Right renal pelvis (tissue), 4 donors: ENCODE data around the gene CCDC167. TPM values are rescaled to one million over a fixed set of nuclear protein-coding genes. Genes with fewer than 3 reads are reported as not detected.

ENCODE experiments used
- DNase-seq, 4 donors: peaks; one replicate each; pipeline ENCODE4 v3.0.0-alpha.2; 2013; ENCODE audit warnings: low read depth in 4 of 4, low spot score in 3 of 4, missing footprints in 1 of 4
- polyA plus RNA-seq, 4 donors: library from polyadenylated mRNA; unstranded; fragments of 120-200 nt; gene quantifications; one replicate each; pipeline ENCODE4 v1.2.1, GENCODE V29; 2013; ENCODE audit not compliant: insufficient read length in 4 of 4

Gene CCDC167
- polyA plus RNA-seq, 4 donors = 23.5 to 31.6 (median 26.0) TPM

DNA sequence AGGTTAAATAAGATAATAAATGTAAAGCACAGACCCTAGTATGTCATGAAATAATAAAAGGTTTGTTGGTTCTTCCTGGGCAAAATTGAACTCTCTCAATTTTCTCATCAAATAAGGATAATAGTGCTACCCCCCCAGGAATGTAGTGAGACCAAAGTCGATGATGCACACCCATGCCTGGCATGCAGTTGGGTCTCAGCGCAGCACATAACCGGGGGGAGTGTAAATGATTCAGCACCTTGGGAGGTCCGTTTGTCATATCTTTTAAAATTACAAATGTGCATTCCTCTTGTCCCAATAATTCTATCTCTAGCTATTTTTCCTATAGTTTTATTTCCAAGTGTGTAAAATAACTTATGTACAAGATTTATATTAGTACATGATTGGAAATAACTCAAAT is 31.3 kb upstream of the CCDC167 start:
- no peak for DNase-seq

DNA sequence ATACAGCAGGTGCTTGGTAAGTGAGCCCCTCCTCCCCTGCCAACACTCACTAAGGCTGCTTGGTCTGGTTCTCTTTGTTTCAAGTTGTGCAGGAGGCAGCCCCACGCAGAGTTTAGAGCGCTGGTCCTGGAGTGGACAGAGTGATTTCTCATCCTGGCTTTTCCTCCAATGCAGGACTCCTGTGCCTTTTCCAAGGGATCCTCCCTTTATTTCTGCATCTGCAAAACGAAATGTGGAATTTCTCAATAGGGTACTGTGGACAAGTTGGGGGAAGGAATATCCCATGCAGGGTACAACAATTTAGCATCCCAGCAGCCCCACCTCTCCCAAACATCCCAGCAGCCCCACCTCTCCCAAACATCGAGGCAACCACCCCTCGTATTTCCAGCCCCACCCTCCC is 30.6 kb upstream of the CCDC167 start:
- no peak for DNase-seq

DNA sequence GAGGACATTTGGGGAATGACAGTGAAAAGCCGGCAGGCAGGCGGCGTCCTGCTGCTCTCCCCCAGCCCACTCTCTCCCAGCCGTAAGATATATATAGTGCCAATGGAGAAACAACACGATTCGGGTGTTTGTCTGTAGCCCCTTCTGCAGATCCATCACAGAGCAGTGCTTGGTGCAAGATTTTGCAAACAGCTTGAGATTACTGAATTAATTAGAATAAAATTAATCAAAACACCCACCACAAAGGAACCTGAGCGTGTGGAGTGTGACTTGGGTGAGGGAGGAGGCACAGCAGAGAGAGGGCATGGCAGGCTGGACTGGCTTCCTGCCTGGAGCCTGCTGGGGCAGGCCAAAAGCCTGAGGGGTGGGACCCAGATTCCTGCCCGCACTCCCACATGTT is 28.8 kb upstream of the CCDC167 start:
- DNase-seq = no peak

DNA sequence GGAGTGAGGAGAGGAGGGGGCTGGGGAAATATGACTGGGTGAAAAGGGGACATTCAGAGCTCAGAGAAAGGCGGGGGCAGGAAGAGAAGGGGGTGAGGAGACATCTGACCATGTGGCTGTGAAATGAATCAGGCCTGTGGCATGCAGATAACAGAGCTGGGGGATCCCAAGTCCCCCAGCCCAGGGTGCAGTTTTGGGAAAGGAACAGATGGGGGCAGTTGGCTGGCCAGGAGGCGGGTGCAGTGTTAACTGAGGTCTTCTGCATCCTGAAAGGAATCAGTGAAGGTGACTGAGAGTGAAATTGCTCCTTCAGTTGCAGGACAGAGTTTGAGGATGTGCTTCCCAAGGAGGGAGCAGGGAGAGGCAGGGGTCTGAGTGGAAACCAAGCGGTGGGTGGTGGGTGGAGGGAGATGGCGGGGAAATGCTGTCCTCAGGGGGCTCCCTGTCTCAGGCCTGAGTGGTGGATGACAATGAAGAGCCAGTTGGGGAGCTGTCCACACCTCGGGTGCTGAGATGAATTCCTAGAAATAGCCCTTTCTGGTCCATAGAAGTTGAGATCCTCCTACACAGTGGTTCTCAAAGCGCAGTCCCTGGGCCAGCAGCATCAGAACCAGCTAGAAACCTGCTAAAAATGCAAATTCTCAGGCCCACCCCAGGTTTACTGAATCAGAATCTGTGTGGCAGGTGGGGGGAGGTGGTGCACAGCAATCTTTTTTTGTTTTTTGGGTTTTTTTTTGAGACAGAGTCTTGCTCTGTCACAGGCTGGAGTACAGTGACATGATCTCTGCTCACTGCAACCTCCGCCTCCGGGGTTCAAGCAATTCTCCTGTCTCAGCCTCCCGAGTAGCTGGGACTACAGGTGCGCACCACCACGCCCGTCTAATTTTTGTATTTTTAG is 26.0 kb upstream of the CCDC167 start:
- DNase-seq = no peak

DNA sequence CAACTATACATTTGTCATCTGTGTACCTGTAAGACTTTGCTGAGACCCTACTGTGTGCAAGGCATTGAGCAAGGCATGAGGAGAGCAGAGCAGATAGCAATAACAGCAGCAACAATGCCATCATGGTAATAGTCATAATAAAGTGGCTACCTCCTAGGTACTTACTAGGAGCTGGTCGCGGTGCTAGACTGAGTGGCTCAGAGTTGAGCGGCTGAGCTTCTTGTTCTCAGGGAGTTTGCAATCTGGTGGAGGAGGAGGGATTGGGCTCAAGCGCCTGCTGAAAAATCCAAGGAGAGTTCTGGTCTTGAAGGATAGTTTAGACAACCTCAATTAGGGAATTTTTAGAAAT is 25.3 kb upstream of the CCDC167 start:
- no peak for DNase-seq

DNA sequence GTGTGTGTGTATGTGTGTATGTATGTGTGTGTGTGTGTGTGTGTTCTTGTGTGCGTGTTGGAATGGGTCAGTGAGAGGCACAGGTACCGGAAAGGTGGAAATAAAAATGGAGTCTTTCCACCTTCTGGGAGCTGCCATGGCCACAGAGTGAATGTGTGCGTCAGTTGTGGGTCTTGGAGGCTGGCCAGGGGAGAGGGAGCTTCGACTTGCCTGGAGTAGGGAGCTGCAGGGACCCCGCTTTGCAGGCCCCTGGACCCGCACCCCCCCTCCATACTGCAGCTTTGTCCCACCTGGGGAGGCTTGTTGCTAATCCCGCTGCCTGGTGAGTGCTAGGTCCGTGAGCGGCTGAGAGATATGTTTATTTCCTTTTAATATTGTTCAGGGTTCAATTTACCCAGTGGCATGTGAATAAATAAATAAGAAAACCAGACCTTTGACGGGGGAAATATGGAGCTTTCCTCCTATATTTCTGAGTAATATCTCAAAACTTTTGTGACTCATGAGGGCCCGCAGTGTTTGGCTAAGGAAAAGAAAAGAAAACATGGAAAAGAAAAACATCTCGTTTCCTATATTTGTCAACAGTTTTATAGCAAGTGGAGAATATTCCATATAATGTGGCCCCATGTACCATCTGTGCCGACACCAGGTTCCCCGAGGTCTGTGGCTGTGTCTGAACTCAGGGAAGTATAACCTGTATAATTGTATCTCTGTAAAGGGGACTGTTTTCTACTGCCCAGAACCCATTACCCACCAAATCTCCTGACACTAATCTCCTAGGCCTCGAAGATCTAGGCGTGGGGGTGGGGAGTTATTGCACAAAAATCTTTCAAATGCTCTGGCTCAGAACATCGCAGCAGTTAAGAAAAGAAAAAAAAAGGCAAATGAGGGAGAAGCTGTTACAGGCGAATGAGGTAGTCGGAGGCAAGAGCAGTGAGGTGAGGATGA is 24.6 kb upstream of the CCDC167 start:
- DNase-seq = no peak

DNA sequence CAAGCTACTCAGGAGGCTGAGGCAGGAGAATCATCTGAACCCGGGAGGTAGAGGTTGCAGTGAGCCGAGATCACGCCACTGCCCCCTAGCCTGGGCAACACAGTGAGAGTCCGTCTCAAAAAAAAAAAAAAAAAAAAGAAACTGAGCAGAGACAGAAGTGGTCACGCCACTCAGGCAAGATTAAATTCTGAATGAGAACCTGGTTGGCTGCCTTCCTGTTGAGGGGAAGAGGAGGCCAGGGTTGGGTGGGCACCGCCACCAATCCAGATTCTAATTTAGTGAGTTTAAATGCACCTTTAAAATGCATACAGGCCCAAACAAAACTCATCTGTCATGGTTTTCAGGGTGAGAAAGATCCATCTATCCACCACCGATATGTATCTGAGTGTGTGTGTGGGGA is 23.7 kb upstream of the CCDC167 start:
- DNase-seq = no peak

DNA sequence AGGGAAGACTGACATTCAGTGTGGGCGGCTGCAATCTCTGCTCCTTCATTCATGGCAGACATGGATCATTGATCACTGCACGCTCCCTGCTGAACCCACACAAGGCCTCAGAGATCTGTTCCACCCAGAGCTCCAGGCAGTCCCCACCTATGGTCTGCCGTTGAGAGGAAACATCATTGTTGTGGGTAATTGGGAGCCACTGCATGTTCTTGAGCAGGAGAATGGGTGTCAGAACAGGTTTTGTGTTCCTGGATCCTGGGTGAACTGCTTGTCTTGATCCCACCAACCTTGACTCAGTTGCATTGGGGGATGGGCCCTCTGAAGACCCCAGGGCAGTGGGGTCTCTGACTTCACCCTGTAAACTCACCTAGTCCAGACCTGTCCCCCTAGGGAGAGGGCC is 23.1 kb upstream of the CCDC167 start:
- DNase-seq = no peak

DNA sequence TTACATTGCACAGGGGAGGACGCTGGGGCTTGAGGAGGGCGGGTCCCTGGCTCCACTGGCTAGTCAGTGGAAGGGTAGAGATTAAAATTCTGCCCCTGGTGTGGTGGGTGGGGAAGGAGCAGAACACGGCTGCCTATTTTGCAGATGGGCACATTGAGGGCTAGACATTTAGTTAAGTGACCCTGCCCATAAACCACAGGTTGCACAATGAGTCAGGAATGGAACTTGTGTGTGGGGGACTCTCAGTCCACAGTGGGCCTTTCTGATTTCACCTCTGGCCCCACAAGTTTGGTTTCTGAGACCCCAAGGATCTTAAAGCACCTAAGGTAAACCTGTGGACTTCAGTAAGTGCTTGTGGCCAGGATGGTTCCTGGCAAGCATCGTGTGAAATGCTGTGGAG is 22.0 kb upstream of the CCDC167 start:
- no peak for DNase-seq

DNA sequence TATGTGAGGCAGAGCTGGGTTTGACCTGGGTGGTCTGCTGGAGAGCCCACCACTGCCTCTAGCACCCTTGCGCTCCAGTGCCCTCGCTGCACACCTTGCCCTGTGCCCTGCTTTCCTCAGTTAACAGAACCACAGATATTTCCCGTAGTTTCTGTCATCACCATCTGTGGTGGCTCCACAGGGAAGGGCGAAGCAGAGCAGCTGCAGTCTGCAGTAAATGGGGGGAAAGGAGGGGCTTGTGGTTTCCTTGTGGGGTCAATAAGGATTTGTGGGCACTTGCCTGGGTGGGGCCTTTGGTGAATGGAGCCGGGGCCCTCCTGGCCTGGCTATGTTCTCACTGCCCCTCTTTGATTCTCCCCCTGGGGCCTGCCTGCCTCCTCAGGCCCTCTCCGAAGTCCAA is 21.2 kb upstream of the CCDC167 start:
- no peak for DNase-seq

DNA sequence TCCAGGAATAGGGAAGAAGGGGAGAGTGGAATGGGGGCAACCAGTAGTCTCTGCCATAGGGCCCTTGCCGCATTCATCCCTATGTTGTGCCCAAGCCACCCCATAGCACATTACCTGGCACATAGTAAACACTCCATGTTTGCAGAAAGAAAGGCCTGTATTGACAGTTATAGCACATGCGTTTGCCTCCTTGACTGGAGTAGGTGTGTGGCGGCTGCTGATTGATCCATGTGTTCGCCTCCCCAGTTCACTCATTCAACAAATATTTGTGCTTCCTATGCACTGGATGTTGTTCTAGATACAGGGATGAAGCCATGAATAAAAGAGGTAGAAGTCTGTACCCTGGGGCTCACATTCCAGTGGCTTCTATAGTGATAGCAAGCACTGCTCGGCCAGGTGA is 19.8 kb upstream of the CCDC167 start:
- no peak for DNase-seq

DNA sequence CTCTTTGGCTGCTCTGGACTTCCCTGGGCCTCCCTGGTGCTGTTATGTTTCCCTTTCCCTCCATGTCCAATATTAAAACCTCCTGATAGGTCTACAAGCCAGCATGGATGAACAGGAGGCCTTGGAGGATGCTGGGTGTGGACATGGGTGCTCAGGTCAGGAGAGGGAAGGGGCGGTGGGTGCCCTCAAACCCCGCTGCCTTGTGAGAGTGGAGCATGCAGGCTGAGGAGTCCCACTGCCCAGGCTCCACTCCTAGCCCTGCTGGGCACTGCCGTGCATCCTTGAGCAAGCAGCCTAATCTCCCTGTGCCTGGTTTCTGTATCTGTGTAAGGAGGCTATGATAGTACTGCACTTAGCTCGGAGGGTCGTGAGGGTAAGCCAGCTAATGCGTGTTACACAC is 18.4 kb upstream of the CCDC167 start:
- DNase-seq = no peak

DNA sequence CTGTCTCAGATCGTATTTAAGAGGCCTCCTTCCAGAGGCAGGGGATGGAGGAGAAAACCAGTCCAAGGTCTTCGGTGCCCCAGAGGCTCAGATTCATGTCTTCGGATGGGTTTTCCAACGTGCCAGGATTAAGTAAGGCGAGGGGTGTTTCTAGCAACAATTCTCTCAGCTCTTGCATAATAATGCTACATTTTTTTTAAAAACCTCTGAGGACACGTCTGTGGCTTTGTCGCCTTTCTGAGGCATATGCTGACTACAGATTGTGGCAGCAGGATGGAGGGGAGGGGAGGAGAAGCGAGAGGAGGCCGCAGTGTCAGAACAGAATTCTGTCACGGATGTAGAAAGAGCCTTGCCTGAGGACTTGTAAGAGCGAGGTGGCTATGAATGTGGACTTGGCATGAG is 17.7 kb upstream of the CCDC167 start:
- DNase-seq = no peak

DNA sequence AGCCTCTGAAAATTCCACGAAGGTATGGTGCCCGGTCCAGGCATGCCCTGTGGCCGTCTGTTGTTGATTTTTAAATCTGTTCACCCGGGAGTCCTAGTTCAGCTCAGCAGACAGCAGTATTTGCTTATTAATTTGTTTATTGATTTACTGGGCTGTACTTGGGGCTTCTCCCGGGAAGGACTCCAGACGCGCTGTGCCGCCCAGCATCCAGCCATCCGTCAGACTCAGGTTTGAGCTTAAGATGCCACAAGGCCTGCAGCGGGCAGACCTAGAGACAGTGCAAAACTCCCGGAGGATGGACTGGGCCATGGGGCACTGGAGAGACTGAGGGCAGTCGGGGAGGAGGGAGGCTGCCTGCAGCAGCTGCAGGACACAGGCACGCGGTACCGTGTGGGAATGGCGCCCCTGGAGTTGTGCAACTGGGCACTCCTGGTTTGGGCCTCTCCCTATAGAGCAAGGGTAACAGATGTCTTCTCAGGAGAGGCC is 17.3 kb upstream of the CCDC167 start:
- no peak for DNase-seq

DNA sequence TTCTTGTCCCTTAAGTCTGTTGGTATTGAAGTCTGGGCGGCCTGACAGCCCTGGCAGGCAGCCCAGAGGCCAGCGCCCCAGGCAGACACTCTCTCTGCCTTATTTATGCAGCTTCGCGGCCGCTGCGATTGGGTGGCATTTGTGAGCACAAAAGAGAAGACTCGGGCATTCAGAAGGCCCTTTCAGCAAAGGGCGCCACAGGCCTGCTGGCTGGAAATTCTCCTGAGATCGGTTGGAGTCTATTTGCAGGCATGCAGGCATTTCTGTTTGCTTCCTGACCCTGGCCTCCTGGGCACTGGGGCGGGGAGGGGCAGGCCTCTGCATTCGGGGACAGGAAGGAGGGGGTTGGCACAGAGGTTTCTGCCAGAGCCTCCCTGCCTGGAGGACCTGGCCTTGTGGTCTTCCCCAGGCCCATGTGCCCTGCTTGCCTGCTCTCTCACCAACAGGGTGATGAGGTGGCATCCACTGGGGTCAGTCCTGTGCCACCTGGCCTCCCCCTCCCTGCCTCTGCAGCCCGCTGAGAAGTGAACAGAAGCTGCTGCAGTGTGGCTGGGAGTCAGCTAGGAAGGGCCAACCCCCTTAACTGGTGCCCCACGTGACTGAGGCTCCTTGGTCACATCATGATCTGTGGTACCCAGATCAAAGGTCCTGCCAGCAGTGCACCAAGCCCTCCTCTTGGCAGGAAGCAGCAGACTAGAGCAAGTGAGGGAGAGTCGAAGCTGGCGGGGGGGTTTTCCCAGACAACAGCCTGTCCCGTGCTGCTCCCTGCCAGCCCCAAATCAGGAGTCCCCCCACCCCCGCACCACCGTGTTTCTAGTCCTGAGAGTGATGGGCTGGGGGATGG is 16.6 kb upstream of the CCDC167 start:
- no peak for DNase-seq

DNA sequence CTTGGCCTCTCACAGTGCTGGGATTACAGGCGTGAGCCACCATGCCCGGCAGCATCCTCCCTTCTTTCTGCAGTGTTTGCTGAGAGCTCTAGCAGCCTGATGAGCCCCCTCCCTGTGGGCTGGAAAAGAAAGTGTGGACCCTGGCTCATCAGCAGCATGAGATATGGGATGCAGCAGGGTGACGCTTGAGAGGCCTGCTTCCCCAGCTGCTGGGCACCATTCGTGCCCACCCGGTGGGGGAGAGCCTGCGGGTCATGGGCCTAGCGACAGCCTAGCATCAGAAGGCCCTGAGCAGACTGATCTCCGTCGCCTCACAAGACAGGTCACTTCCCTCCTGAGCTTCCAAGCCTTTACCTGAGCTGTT is 16.0 kb upstream of the CCDC167 start:
- DNase-seq = no peak

DNA sequence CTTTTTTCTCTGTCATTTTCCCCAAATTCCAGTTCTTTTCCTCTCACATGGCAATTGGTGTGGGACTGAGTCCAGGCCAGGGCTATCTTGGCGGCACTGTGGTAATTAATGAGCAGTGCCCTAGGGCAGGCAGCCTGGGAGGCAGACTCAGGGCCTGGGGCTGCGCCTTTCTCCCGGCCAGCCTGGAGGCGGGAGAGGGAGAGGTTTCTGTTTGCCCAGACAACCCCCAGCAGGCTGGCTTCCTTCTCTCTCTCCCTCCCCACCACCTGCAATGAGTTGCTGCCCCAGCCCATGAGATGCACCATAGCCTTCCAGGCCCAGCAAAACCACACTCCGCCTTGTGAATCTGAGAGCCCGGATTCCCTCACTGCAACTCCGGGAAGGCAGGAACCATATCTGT is 15.1 kb upstream of the CCDC167 start:
- DNase-seq = no peak

DNA sequence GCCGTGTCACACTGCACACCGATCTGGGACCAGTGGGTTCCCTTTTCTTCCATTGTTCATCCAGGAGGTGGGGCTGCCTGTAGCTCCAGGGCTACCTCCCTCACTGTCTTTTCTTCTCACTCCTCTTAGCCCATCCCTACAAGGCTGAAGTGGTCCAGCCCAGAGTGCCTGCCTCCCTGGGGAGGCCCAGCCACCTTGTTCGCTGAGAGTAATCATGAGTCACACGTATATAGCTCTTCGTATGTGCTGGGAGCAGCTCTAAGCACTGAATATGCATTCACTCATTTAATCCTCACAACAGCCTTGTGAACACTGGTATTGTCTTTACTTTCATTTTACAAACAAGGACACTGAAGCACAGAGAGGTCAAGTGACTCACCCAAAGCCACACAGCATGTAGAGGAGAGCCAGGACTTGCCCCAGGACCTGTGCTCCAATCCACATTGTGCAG is 14.7 kb upstream of the CCDC167 start:
- no peak for DNase-seq

DNA sequence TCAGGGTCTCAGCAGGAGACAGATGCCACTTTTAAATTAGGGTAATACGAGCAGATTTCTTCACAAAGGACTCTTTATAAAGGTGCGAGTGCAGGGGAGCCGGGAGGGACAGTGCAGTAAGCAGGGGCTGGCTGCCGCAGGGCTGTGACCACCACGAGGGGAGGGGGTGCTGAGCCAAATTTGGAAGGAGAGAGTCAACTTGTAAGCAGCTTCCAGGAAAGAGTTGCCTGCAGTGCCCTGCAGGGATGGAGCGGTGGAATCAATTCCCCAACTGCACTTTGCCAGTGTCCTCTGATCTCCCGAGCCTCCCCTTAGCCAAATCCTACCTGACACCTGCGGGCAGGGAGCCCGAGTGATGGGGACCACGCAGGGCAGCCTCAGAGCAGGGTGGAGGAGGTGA is 13.9 kb upstream of the CCDC167 start:
- DNase-seq = no peak

DNA sequence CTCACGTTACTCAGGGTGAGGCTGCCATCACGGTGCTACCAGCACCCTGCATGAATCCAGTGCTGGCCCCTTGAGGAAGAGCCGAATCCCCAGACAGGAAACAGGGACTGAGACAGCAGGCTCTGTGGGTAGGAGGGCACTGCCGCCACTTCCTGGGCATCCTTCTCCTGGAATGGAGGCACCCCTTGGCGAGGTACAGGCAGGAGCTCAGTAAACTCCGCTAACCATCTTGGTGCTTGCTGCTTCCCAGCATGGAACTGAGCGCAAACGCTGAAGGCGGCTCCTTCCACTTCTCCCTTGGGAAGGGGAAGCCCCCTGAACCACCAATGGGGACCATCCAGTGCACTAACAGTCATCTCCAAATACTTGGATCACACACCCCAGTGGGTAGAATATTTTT is 13.5 kb upstream of the CCDC167 start:
- DNase-seq = no peak
